ENCODE measurements around the gene THADA.
A peak's percentile ranks its signal among the peaks of the same experiment; 100 is the strongest.

The THADA gene

GRCh38 chr2:43345391-43345813 is 250.4 kb downstream of the THADA start:
- H3K4me3 ChIP-seq (ENCODE audit: low read depth, low read length, poor library complexity, severe bottlenecking), result no peak overlapping the region

GRCh38 chr2:43344868-43345373 is 250.9 kb downstream of the THADA start:
- H3K4me3 ChIP-seq (ENCODE audit: low read depth, low read length, poor library complexity, severe bottlenecking), result no peak overlapping the region
- H4K20me1 ChIP-seq (ENCODE audit: insufficient read depth, low read length), result no peaks in the 10 kb centered on the region
- no peaks in the 10 kb centered on the region for H3K27me3 ChIP-seq (ENCODE audit: insufficient read depth, low read length)
- no peaks in the 10 kb centered on the region for H3K36me3 ChIP-seq (ENCODE audit: insufficient read depth, low read length)
- no peak overlapping the region for H3K27ac ChIP-seq (ENCODE audit: low read depth, low read length, poor library complexity, severe bottlenecking)
- H3K4me2 ChIP-seq (ENCODE audit: low read length), result no peak overlapping the region
- H2AFZ ChIP-seq (ENCODE audit: low read length), result no peak overlapping the region
- H3F3A ChIP-seq (ENCODE audit: insufficient read depth, low read length), result no peaks in the 10 kb centered on the region
- H3K9ac ChIP-seq (ENCODE audit: low read length), result no peak overlapping the region
- TF ChIP-seq CTCF (IDR thresholded peaks at IDR 0.05; ENCODE audit: low read length) (no peak), EZH2 (IDR thresholded peaks at IDR 0.05; ENCODE audit: borderline replicate concordance, low read length) (no peak)
- no peaks in the 10 kb centered on the region for H3K79me2 ChIP-seq (ENCODE audit: insufficient read depth, low read length)
- peaks cover 14% of the 10 kb centered on the region for H3K4me1 ChIP-seq (ENCODE audit: insufficient read depth, low read length, severe bottlenecking)
- H3K9me3 ChIP-seq (ENCODE audit: low read length), result no peaks in the 10 kb centered on the region
- H3K9me2 ChIP-seq (ENCODE audit: low read depth, low read length), result no peaks in the 10 kb centered on the region

More at GRCh38 chr2:43345391-43345813, 250.4 kb downstream of the THADA start:
- Histone ChIP-seq H3K9me2 (ENCODE audit: low read depth, low read length) (no peaks in the 10 kb centered on the region), H3K9ac (ENCODE audit: low read length) (no peak overlapping the region; the same call in 1 of the 2 replicates), H3K4me2 (ENCODE audit: low read length) (peak overlapping the region; percentile 27; the same call in 1 of the 2 replicates), H3K36me3 (ENCODE audit: insufficient read depth, low read length) (no peaks in the 10 kb centered on the region), H4K20me1 (ENCODE audit: insufficient read depth, low read length) (no peaks in the 10 kb centered on the region), H3K9me3 (ENCODE audit: low read length) (no peaks in the 10 kb centered on the region), H3K27ac (ENCODE audit: low read depth, low read length, poor library complexity, severe bottlenecking) (peak overlapping the region; percentile 5), H2AFZ (ENCODE audit: low read length) (no peak overlapping the region), H3K27me3 (ENCODE audit: insufficient read depth, low read length) (no peaks in the 10 kb centered on the region), H3K4me1 (ENCODE audit: insufficient read depth, low read length, severe bottlenecking) (peaks cover 14% of the 10 kb centered on the region), H3K79me2 (ENCODE audit: insufficient read depth, low read length) (no peaks in the 10 kb centered on the region), H3F3A (ENCODE audit: insufficient read depth, low read length) (no peaks in the 10 kb centered on the region)
- TF ChIP-seq CTCF (IDR thresholded peaks at IDR 0.05; ENCODE audit: low read length), result no peak
- TF ChIP-seq EZH2 (IDR thresholded peaks at IDR 0.05; ENCODE audit: borderline replicate concordance, low read length), result no peak

GRCh38 chr2:43343573-43344304 is 252.1 kb downstream of the THADA start:
- H2AFZ ChIP-seq (ENCODE audit: low read length), result no peak overlapping the region
- no peak overlapping the region for H3K9ac ChIP-seq (ENCODE audit: low read length)
- no peaks in the 10 kb centered on the region for H3K79me2 ChIP-seq (ENCODE audit: insufficient read depth, low read length)
- no peaks in the 10 kb centered on the region for H3K9me3 ChIP-seq (ENCODE audit: low read length)
- H3F3A ChIP-seq (ENCODE audit: insufficient read depth, low read length), result no peaks in the 10 kb centered on the region
- no peaks in the 10 kb centered on the region for H4K20me1 ChIP-seq (ENCODE audit: insufficient read depth, low read length)
- H3K4me1 ChIP-seq (ENCODE audit: insufficient read depth, low read length, severe bottlenecking), result peaks cover 14% of the 10 kb centered on the region
- H3K27me3 ChIP-seq (ENCODE audit: insufficient read depth, low read length), result no peaks in the 10 kb centered on the region
- no peak overlapping the region for H3K4me2 ChIP-seq (ENCODE audit: low read length)
- no peaks in the 10 kb centered on the region for H3K36me3 ChIP-seq (ENCODE audit: insufficient read depth, low read length)
- no peak overlapping the region for H3K4me3 ChIP-seq (ENCODE audit: low read depth, low read length, poor library complexity, severe bottlenecking)
- H3K27ac ChIP-seq (ENCODE audit: low read depth, low read length, poor library complexity, severe bottlenecking), result no peak overlapping the region
- H3K9me2 ChIP-seq (ENCODE audit: low read depth, low read length), result no peaks in the 10 kb centered on the region
- TF ChIP-seq CTCF (IDR thresholded peaks at IDR 0.05; ENCODE audit: low read length) (no peak), EZH2 (IDR thresholded peaks at IDR 0.05; ENCODE audit: borderline replicate concordance, low read length) (no peak)
